Glomerular visceral epithelial cell (primary cell): ENCODE data around the gene CHEK2.
"Not testable (repeated sequence)": the region's sequence is repeated elsewhere in the genome, so short reads cannot be mapped to it uniquely, and the experiment has no call there.

ENCODE experiments used
- DNase-seq: peaks from one replicate; pipeline ENCODE4 v3.0.0-alpha.2; 2016; ENCODE audit errors: extremely low spot score

CHEK2 gene

DNA sequence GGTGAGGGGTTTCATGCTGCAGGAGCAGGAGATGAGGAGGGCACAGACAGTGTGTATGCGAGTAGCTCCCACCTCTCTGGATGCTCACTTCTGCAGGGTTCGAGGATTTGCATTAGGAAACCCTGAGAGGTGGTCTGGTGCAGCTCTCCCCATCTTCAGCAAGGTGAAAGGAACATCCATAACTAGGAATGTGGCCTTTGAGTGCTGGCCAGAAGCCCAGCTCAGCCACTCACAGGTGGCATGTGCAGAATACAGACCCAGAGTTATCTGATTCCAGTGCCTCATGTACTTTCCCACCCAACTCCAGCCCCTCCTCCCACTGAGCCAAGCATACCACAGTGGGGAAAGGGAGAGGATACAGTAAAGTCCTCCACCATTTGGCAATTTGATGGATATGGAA is 51.8 kb downstream of the CHEK2 start:
- not testable (repeated sequence) for DNase-seq

DNA sequence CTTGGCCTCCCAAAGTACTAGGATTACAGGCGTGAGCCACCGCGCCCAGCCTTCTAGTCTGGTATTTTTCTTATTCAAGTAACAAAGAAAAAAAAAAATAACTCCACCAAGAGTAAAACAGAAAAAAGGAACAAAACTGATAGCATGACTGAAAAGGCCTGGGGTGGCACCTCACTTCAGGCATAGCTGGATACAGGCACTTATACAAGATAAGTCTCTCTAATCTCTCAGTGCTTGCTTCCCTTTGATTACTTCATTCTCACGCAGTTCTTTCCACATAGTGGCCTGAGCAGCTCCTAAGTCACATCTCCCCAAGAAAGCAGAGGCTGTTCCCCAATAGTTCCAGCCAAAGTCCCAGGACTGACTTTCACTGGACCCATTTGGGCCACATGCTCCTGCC is 58.7 kb downstream of the CHEK2 start:
- DNase-seq, result not testable (repeated sequence)

DNA sequence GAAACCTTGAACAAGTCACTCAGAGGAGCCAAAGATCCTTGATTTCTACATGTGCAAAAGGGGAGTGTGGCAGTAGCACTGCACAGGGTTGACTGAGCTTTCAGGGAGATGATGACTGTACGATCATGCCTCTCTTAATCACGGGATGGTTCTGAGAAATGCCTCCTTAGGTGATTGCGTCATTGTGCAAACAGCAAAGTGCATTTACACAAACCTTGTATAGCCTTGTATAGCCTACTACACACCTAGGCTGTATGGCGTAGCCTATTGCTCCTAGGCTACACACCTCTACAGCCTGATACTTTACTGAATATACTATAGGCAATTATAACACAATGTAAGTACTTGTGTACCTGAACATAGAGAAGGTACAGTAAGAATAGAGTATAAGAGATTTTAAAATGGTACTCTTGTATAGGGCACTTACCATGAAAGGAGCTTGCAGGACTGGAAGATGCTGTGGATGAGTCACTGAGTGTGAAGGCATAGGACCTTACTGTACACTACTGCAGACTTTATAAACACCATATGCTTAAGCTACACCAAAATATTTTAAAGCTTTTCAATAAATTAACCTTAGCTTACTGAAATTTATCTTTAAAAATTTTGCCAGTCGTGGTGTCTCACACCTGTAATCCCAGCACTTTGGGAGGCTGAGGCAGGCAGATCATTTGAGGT is 60.7 kb downstream of the CHEK2 start:
- DNase-seq, result peak; percentile 42

DNA sequence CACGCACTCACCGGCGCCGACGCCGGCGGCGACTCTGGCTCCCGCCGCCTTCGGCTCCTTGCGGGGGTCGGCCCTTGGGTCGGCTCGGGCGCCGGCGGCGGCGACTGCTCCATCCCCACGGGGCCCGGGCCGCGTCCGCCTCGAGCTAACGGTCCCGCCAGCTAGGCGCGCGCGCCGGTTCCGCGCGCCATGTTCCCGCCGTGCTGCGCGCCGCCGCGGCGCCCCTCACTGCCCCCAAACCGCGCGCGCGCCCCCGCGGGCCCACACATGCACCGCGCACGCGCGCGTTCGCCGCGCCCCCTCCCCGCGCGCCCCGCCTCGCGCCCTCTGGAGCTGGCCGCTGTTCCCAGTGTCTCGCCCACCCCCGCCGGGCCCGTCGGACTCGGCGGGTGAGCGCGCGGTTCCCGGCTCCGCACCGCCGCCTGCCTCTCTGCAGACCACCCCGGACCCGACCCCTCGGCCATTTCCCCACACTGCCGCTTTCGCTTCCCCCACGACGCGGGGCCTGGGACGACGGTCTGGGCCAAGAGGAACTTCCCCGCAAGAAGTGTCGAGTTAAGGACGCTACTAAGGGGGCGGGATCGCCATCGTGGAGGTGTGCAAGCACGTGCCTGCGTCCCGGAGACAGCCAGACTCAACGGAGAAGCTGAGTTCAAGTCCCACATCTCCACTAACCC is 61.9 kb downstream of the CHEK2 start, which contains the start of gene TTC28:
Gene TTC28 (minus strand): TSS at position 230 of the 677 bp plus-strand sequence. CDS start 117 bp downstream, at position 113.
- peak; percentile 79 for DNase-seq

DNA sequence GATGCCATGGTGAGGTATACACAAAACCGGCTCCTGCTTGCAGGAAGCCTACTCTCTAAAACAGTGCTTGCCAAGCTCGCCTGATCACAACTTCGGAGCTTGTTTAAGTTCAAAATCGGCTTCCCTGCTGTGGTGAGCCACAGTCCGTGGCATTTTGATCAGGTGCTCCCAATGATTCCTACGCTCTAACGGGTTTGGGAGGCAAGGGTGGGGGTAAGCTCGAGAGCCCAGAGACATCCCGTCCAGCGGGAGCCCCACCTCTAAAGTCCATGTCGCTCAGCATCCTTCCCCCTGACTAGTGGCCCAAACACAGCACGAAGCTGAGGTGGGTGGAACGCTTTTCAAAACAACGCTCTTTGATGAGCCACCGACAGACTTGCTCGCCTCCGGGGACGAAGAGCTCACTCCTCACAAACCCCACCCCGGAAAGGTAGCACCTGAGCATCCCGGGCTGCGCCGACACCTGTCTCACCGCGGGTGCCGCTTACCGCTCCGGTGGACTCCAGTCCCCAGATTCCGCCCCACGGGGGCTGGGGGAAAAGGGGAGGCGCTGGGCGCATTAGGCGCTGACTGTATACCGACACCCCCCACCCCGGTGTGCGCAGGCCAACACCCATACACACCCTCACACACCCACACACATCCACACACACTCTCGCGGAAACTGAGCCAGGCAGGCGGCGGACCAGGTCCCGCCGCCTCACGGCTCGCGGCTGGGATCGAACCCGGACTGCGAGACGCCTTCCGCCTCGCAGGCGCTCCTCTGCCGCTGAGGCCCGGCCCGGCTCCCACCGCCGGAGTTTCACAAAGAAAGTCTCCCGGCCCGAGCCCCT is 62.6 kb downstream of the CHEK2 start:
- peak; percentile 4 for DNase-seq

DNA sequence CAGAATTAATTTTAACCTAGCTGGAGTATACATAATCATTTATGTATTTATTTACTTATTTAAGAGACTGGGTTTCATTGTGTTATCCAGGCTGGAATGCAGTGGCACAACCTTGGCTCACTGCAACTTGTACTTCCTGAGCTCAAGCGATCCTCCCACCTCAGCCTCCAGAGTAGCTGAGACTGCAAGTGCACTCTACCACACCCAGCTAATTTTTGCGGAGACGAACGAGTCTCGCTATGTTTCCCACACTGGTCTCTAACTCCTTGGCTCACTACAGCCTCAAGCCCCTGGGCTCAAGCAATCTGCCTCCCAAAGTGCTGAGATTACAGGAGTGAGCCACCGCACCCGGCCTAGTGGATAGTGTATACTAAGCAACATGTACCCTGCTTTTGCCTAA is 63.5 kb downstream of the CHEK2 start:
- DNase-seq, result not testable (repeated sequence)

DNA sequence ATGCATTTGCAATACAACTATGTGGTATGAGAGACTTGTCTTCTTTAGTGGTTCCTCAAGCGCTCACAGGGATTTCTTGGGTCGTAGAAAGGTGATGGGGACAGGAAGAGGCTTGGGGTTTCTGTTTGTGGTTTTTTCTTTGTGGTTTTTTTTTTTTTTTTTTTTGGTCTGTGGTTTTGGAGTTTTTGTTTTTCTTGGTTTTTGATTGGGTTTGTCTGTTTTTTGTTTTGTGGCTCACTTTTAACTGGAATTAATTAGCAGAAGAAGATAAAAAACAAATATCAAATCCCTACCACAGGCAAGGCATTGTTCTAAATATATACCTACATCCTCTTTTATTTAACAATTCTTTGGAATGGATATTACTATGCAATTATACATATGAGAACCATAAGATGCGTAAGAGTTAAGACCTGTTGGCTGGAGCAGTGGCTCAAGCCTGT is 67.5 kb downstream of the CHEK2 start:
- DNase-seq, result peak; percentile 70

DNA sequence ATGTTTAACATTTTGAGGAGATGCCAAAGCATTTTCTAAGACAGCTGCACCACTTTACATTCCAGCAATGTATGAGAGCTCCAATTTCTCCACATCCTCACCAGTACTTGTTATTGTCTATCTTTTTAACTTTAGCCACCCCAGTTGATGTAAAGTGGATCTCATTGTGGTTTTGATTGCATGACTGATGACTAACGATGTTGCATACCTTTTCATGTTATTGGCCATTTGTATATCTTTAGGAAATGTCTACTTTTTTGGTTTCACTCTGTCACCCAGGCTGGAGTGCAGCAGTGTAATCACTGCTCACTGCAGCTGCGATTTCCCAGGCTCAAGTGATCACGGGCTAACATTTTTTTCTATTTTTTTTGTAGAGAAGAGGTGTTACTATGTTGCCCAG is 70.9 kb downstream of the CHEK2 start:
- no peak for DNase-seq

DNA sequence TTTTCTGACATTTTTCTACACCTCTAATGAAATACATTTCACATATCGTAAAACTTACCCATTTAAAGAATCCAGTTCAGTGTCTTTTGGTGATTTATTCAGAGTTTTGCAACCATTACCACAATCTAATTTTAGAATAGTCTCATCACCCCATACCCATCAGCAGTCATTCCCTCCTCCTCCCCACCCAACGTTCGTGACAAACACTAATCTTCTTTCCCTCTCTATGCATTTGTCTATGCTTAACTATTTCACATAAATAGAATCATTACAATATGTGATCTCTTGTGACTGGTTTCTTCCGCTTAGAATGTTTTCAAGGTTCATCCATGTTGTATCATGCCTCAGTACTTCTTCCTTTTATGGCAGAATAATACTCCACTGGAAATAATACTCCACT is 71.5 kb downstream of the CHEK2 start:
- DNase-seq, result no peak

DNA sequence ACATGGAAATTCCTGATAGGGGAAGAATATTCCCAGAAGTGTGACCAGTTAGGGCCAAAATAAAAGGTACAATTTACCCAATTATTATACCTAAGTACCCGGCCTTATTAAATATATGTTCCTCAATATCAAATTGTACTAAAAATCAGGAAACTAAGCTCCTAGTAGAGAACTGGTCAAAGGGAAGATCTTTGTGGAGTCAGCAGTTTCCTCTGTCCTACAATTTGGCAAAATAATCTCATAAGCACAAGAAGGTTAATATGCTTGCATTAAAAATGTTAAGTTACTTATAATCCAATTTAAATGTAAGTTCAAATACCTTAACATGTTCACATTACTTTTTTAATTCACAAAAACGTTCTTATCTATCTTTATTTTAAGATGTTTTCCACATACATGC is 72.2 kb downstream of the CHEK2 start:
- no peak for DNase-seq

DNA sequence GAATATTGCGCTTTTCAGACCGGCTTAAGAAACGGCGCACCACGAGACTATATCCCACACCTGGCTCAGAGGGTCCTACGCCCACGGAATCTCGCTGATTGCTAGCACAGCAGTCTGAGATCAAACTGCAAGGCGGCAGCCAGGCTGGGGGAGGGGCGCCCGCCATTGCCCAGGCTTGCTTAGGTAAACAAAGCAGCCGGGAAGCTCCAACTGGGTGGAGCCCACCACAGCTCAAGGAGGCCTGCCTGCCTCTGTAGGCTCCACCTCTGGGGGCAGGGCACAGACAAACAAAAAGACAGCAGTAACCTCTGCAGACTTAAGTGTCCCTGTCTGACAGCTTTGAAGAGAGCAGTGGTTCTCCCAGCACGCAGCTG is 78.1 kb downstream of the CHEK2 start:
- DNase-seq, result not testable (repeated sequence)

DNA sequence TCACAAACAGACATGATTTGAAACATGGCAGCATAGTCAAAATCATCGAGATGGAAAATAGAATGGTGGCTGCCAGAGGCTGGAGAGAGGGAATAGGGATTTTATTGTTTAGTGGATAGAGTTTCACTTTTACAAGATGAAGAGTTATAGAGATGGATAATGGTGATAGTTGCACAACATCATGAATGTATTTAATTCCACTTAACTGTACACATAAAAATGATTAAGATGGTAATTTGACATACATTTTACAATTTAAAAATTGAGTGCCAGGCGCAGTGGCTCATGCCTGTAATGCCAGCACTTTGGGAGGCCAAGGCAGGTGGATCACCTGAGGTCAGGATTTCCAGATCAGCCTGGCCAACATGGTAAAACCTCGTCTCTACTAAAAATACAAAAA is 83.2 kb downstream of the CHEK2 start:
- no peak for DNase-seq

DNA sequence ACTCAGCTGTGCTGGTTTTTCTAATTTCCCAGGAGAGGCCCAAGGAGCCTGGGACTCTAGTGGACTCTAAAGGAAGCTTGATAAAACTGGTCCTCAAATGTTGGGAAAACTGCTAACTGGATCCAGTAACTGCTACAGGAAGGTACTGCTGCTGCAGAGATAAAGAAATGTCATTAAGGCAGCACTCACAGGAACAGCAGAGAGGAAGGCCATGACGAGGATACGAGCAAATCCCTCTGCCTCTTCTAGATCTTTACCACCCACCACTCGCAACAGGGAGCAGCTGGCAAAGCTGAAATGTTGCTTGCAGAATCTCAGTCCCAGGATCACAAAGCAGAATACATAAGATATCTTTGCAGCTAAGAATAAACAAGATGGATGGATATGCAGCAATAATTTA is 85.4 kb downstream of the CHEK2 start:
- DNase-seq, result no peak

DNA sequence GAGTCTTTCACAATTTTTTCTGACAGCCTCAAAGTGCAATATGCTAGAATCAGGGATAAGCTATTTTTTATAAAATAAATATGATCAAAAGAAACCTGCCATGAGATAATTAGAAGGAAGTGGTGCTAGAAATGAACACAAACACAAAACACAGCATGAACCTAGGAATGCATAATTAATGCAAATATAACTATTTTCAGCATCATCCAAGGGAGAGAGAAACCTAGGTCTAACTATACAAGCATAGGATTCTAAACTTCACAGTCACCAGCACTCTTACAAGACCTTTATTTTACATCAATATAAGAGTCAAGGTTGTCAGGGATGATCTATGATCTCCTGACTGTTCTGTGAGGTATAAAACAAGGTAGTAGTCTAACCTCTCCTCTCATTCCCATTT is 91.2 kb downstream of the CHEK2 start:
- DNase-seq, result no peak

DNA sequence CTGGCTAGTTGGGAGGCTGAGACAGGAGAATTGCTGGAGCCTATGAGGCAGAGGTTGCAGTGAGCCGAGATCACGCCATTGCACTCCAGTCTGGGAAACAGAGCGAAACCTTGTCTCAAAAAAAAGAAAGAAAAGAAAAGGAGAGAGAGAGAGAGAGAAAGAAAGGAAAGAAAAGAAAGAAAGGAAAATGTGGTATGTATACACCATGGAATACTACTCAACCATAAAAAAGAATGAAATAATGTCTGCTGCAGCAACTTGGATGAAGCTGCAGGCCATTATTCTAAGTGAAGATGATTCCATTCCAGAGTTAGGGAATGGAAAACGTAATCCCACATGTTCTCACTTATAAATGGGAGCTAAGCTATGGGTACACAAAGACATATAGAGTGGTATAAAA is 92.8 kb downstream of the CHEK2 start:
- no peak for DNase-seq

DNA sequence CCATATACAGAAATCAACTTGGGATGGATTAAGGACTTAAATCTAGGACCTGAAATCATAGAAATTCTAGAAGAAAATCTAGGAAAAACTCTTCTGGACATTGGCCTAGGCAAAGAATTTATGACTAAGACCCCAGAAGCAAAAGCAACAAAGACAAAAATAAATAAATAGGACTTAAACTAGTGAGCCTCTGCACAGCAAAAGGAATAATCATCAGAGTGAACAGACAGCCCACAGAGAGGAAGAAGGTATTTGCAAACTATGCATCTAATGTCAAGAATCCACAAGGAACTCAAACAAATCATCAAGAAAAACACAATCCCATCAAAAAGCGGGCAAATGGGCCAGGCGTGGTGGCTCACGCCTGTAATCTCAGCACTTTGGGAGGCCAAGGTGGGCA is 94.4 kb downstream of the CHEK2 start:
- no peak for DNase-seq

DNA sequence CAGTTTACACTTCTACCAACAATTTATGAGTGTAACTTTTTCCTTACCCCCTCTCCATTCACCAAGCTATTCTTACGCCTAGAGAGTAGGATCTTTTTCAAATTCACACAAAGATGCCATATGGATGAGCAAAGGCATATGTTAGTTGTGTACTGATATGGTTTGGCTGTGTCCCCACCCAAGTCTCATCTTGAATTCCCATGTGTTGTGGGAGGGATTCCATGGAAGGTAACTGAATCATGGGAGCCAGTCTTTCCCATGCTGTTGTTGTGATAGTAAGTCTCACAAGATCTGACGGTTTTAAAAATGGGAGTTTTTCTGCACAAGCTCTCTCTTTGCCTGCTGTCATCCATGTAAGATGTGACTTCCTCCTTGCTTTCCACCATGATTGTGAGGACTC is 102.3 kb downstream of the CHEK2 start:
- DNase-seq, result no peak
